WTC11 (cell line): ENCODE data around the gene RAB11FIP3. TPM values are rescaled to one million over a fixed set of nuclear protein-coding genes. Genes with fewer than 3 reads are reported as not detected.

Source experiments
- ATAC-seq: fragments of 200-7000 bp; cut with Tn5 transposase; 2 replicates; pipeline ENCODE4 v1.10.0; 2021; ENCODE audit warnings: mild to moderate bottlenecking, moderate library complexity
- CTCF ChIA-PET: fragments of 300-600 bp; sonication (Branson Sonifier 250); formaldehyde crosslinking; loops from one replicate; lab custom pipeline; 2021; ENCODE audit warnings: antibody characterized with exemption; lab: Charles Lee
- POLR2A ChIA-PET: fragments of 350-600 bp; sonication (Branson Sonifier 250); formaldehyde crosslinking; loops from one replicate; lab custom pipeline; 2021; ENCODE audit warnings: antibody characterized with exemption; lab: Charles Lee
- DNase-seq: peaks from one replicate; pipeline ENCODE4 v3.0.0; 2021; ENCODE audit warnings: low spot score
- H3K27ac Mint-ChIP-seq: 2 replicates; pipeline ENCODE4 v1.8.0; 2021; ENCODE audit warnings: mixed read lengths
- H3K27me3 Mint-ChIP-seq: 2 replicates; pipeline ENCODE4 v1.8.0; 2021; ENCODE audit warnings: low read depth, mild to moderate bottlenecking, moderate library complexity, mixed read lengths
- H3K36me3 Mint-ChIP-seq: 2 replicates; pipeline ENCODE4 v1.8.0; 2021; ENCODE audit warnings: mixed read lengths
- H3K4me1 Mint-ChIP-seq: 2 replicates; pipeline ENCODE4 v1.8.0; 2022; ENCODE audit warnings: mixed read lengths
- H3K4me3 Mint-ChIP-seq: 2 replicates; pipeline ENCODE4 v1.8.0; 2021; ENCODE audit warnings: mild to moderate bottlenecking, moderate library complexity, mixed read lengths
- H3K9me3 Mint-ChIP-seq: 2 replicates; pipeline ENCODE4 v1.8.0; 2021; ENCODE audit warnings: mixed read lengths
- ATF1 ChIP-seq: sonication (generic); formaldehyde crosslinking; IDR thresholded peaks from 2 replicates; pipeline ENCODE4 v1.8.1; 2023; ENCODE audit warnings: mild to moderate bottlenecking, moderate library complexity, missing genetic modification reagents
- FOXJ3 ChIP-seq: sonication (generic); formaldehyde crosslinking; IDR thresholded peaks from 2 replicates; pipeline ENCODE4 v1.9.0; 2021; ENCODE audit warnings: missing genetic modification reagents, mild to moderate bottlenecking, borderline replicate concordance
- GABPB1 ChIP-seq: sonication (generic); formaldehyde crosslinking; IDR thresholded peaks from 2 replicates; pipeline ENCODE4 v1.8.1; 2023; ENCODE audit warnings: mild to moderate bottlenecking, missing genetic modification reagents
- GTF2I ChIP-seq: fragments of 250-450 bp; sonication (Bioruptor Pico); conservative IDR thresholded peaks from 2 replicates; pipeline ENCODE4 v1.4.0; 2021; ENCODE audit warnings: mild to moderate bottlenecking
- HMGA2 ChIP-seq: fragments of 250-450 bp; sonication (Bioruptor Pico); IDR thresholded peaks from 2 replicates; pipeline ENCODE4 v1.4.0; 2021; ENCODE audit warnings: mild to moderate bottlenecking, moderate library complexity
- KAT7 ChIP-seq: sonication (generic); formaldehyde crosslinking; IDR thresholded peaks from 2 replicates; pipeline ENCODE4 v1.8.1; 2023; ENCODE audit warnings: missing genetic modification reagents, mild to moderate bottlenecking, borderline replicate concordance
- MXD4 ChIP-seq: fragments of 250-450 bp; sonication (Bioruptor Pico); IDR thresholded peaks from 2 replicates; pipeline ENCODE4 v1.8.0; 2021; ENCODE audit warnings: mild to moderate bottlenecking, moderate library complexity, borderline replicate concordance
- NFE2L1 ChIP-seq: sonication (generic); formaldehyde crosslinking; IDR thresholded peaks from 2 replicates; pipeline ENCODE4 v1.8.1; 2023; ENCODE audit warnings: missing genetic modification reagents
- NFYB ChIP-seq: sonication (generic); formaldehyde crosslinking; conservative IDR thresholded peaks from 2 replicates; pipeline ENCODE4 v1.8.0; 2022; ENCODE audit warnings: low read depth, missing genetic modification reagents
- NR1H2 ChIP-seq: sonication (generic); formaldehyde crosslinking; IDR thresholded peaks from 2 replicates; pipeline ENCODE4 v1.9.0; 2021; ENCODE audit warnings: mild to moderate bottlenecking, moderate library complexity, missing genetic modification reagents
- RORB ChIP-seq: fragments of 250-450 bp; sonication (Bioruptor Pico); IDR thresholded peaks from 2 replicates; pipeline ENCODE4 v1.9.0; 2021; ENCODE audit warnings: mild to moderate bottlenecking
- SMAD3 ChIP-seq: sonication (generic); formaldehyde crosslinking; IDR thresholded peaks from 2 replicates; pipeline ENCODE4 v1.8.0; 2022; ENCODE audit warnings: missing genetic modification reagents, mild to moderate bottlenecking, borderline replicate concordance
- ZNF219 ChIP-seq: sonication (generic); formaldehyde crosslinking; IDR thresholded peaks from 2 replicates; pipeline ENCODE4 v1.8.0; 2023; ENCODE audit warnings: missing genetic modification reagents, mild to moderate bottlenecking, borderline replicate concordance
- total RNA-seq: library from RNA; stranded (reverse); gene quantifications from 3 replicates; pipeline ENCODE4 v1.2.3, GENCODE V29; 2021
- TF ChIP-seq, protein P1 (sequence below): sonication (generic); formaldehyde crosslinking; IDR thresholded peaks from 2 replicates; pipeline ENCODE4 v1.8.0; 2023; ENCODE audit warnings: mild to moderate bottlenecking, missing genetic modification reagents
- TF ChIP-seq, protein P2 (sequence below): sonication (generic); formaldehyde crosslinking; IDR thresholded peaks from 2 replicates; pipeline ENCODE4 v1.8.0; 2022; ENCODE audit warnings: mild to moderate bottlenecking, missing genetic modification reagents
- TF ChIP-seq, protein P3 (sequence below): sonication (generic); formaldehyde crosslinking; IDR thresholded peaks from 2 replicates; pipeline ENCODE4 v1.8.0; 2023; ENCODE audit warnings: missing genetic modification reagents
- TF ChIP-seq, protein P4 (sequence below): sonication (generic); formaldehyde crosslinking; IDR thresholded peaks from 2 replicates; pipeline ENCODE4 v1.8.1; 2022; ENCODE audit warnings: missing genetic modification reagents, borderline replicate concordance
- TF ChIP-seq, protein P5 (sequence below): fragments of 200-600 bp; IDR thresholded peaks from 2 replicates; pipeline ENCODE4 v1.8.0; 2022; ENCODE audit warnings: antibody characterized with exemption
- TF ChIP-seq, protein P6 (sequence below): sonication (generic); formaldehyde crosslinking; IDR thresholded peaks from 2 replicates; pipeline ENCODE4 v1.8.0; 2022; ENCODE audit warnings: mild to moderate bottlenecking, missing genetic modification reagents
- TF ChIP-seq, protein P7 (sequence below): sonication (generic); formaldehyde crosslinking; IDR thresholded peaks from 2 replicates; pipeline ENCODE4 v1.8.1; 2023; ENCODE audit warnings: mild to moderate bottlenecking, missing genetic modification reagents, borderline replicate concordance

RAB11FIP3 gene
- total RNA-seq, 1 experiment from 2014 or later: 38.6 TPM

DNA sequence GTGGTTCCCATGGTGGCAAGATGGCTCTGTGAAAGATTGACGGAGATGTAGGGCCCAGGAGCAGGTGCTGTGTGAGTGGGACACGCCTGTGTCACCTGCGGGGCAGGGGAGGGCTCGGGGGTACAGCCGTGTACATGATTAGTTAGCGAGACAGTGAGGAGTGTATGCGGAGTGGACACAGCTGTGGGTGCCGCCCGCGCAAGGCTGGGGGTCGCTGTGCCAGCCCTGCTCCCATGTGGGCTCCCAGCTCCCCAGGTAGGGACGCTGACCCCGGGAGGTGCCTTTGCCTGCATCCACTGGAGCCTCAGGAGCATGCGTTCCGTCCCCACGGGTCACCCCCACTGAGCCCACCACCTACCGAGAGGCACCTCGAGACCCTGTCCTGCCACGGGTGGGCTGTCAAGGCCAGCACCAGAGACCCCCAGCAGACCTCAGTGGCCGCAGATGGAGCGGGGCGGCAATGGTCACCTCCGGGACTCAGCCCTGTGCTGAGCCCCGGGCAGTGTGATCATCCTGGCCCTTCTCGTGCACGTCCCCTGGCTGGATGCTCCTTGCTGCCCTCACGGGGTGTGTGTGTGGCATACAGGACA lies 109.5 kb downstream of the RAB11FIP3 start (continued):
- TF ChIP-seq, protein P1, sequence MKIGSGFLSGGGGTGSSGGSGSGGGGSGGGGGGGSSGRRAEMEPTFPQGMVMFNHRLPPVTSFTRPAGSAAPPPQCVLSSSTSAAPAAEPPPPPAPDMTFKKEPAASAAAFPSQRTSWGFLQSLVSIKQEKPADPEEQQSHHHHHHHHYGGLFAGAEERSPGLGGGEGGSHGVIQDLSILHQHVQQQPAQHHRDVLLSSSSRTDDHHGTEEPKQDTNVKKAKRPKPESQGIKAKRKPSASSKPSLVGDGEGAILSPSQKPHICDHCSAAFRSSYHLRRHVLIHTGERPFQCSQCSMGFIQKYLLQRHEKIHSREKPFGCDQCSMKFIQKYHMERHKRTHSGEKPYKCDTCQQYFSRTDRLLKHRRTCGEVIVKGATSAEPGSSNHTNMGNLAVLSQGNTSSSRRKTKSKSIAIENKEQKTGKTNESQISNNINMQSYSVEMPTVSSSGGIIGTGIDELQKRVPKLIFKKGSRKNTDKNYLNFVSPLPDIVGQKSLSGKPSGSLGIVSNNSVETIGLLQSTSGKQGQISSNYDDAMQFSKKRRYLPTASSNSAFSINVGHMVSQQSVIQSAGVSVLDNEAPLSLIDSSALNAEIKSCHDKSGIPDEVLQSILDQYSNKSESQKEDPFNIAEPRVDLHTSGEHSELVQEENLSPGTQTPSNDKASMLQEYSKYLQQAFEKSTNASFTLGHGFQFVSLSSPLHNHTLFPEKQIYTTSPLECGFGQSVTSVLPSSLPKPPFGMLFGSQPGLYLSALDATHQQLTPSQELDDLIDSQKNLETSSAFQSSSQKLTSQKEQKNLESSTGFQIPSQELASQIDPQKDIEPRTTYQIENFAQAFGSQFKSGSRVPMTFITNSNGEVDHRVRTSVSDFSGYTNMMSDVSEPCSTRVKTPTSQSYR (CRISPR knock-in tag): no peak

DNA sequence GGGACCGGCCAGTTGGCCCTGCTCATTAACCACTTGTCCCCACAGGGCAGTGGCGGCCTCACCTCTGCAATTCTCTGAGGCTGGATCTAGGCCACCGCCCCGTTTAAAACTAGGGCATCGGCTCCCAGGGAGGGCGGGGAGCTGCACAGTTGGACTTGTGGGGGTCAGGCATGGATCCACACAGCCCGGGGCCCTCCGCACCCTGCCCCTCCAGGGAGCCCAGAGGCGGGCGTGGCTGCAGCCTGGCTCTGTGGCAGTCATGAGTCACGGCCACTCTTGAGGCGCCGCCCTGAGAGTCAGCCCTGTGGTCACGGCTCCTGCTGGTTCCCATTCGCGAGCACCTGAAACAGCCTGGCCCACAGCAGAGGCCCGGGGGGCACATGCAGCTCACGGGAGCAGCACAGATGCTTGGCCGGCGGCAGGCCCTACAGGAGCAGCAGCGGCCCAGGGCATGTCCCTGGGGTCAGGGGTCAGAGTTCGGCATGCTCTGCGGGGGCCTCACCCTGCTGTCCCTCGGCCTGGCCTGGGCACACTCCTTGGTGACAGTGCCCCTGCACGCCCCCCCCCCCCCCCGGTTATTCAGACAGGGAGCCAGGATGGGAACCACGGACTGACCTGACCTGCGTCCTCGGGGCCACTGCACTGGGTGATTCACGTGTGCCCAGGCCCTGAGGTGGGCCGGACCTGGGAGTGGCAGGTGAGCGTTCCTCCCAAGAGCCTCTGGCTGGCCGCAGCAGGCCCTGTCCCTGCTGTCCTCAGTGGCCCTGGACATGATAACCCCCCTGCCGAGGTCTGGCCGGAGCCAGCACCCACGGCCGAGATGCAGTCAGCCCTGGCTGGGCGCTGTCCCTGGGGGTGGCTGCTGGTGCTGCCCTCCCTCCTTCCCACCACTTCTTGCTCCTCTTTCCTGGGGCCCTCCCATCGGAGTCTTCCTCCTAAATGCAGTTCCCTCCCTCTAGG lies 110.3 kb downstream of the RAB11FIP3 start:
- Mint-ChIP-seq H3K36me3 (peaks cover 3% of the 10 kb centered on the region; the same call in 1 of the 2 replicates), H3K9me3 (no peaks in the 10 kb centered on the region), H3K27ac (no peak overlapping the region), H3K4me1 (no peaks in the 10 kb centered on the region), H3K4me3 (no peak overlapping the region), H3K27me3 (no peaks in the 10 kb centered on the region)
- ChIA-PET POLR2A (no interaction called here), CTCF (interaction anchor here (1.1 to 1.2 kb wide), 2 partner anchors 9 to 14 kb away, joined by 3 read pairs; partner anchors contain the start of gene CAPN15)
- DNase-seq (no peak), ATAC-seq (no peak)
- TF ChIP-seq, protein P2, sequence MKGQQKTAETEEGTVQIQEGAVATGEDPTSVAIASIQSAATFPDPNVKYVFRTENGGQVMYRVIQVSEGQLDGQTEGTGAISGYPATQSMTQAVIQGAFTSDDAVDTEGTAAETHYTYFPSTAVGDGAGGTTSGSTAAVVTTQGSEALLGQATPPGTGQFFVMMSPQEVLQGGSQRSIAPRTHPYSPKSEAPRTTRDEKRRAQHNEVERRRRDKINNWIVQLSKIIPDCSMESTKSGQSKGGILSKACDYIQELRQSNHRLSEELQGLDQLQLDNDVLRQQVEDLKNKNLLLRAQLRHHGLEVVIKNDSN (CRISPR knock-in tag): no peak
- TF ChIP-seq MXD4 (CRISPR knock-in tag): no peak
- TF ChIP-seq, protein P3, sequence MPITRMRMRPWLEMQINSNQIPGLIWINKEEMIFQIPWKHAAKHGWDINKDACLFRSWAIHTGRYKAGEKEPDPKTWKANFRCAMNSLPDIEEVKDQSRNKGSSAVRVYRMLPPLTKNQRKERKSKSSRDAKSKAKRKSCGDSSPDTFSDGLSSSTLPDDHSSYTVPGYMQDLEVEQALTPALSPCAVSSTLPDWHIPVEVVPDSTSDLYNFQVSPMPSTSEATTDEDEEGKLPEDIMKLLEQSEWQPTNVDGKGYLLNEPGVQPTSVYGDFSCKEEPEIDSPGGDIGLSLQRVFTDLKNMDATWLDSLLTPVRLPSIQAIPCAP (CRISPR knock-in tag): no peak
- TF ChIP-seq NFE2L1 (CRISPR knock-in tag): no peak
- no peak for TF ChIP-seq ZNF219 (CRISPR knock-in tag)
- no peak for TF ChIP-seq ATF1 (CRISPR knock-in tag)
- TF ChIP-seq, protein P4, sequence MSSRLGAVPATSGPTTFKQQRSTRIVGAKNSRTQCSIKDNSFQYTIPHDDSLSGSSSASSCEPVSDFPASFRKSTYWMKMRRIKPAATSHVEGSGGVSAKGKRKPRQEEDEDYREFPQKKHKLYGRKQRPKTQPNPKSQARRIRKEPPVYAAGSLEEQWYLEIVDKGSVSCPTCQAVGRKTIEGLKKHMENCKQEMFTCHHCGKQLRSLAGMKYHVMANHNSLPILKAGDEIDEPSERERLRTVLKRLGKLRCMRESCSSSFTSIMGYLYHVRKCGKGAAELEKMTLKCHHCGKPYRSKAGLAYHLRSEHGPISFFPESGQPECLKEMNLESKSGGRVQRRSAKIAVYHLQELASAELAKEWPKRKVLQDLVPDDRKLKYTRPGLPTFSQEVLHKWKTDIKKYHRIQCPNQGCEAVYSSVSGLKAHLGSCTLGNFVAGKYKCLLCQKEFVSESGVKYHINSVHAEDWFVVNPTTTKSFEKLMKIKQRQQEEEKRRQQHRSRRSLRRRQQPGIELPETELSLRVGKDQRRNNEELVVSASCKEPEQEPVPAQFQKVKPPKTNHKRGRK (CRISPR knock-in tag): no peak
- TF ChIP-seq, protein P5, sequence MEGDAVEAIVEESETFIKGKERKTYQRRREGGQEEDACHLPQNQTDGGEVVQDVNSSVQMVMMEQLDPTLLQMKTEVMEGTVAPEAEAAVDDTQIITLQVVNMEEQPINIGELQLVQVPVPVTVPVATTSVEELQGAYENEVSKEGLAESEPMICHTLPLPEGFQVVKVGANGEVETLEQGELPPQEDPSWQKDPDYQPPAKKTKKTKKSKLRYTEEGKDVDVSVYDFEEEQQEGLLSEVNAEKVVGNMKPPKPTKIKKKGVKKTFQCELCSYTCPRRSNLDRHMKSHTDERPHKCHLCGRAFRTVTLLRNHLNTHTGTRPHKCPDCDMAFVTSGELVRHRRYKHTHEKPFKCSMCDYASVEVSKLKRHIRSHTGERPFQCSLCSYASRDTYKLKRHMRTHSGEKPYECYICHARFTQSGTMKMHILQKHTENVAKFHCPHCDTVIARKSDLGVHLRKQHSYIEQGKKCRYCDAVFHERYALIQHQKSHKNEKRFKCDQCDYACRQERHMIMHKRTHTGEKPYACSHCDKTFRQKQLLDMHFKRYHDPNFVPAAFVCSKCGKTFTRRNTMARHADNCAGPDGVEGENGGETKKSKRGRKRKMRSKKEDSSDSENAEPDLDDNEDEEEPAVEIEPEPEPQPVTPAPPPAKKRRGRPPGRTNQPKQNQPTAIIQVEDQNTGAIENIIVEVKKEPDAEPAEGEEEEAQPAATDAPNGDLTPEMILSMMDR: no peak
- TF ChIP-seq, protein P6, sequence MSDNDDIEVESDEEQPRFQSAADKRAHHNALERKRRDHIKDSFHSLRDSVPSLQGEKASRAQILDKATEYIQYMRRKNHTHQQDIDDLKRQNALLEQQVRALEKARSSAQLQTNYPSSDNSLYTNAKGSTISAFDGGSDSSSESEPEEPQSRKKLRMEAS (CRISPR knock-in tag): no peak
- TF ChIP-seq GTF2I (CRISPR knock-in tag): no peak
- TF ChIP-seq RORB: no peak
- no peak for TF ChIP-seq GABPB1
- TF ChIP-seq NR1H2 (CRISPR knock-in tag): no peak
- TF ChIP-seq SMAD3 (CRISPR knock-in tag): no peak
- TF ChIP-seq, protein P7, sequence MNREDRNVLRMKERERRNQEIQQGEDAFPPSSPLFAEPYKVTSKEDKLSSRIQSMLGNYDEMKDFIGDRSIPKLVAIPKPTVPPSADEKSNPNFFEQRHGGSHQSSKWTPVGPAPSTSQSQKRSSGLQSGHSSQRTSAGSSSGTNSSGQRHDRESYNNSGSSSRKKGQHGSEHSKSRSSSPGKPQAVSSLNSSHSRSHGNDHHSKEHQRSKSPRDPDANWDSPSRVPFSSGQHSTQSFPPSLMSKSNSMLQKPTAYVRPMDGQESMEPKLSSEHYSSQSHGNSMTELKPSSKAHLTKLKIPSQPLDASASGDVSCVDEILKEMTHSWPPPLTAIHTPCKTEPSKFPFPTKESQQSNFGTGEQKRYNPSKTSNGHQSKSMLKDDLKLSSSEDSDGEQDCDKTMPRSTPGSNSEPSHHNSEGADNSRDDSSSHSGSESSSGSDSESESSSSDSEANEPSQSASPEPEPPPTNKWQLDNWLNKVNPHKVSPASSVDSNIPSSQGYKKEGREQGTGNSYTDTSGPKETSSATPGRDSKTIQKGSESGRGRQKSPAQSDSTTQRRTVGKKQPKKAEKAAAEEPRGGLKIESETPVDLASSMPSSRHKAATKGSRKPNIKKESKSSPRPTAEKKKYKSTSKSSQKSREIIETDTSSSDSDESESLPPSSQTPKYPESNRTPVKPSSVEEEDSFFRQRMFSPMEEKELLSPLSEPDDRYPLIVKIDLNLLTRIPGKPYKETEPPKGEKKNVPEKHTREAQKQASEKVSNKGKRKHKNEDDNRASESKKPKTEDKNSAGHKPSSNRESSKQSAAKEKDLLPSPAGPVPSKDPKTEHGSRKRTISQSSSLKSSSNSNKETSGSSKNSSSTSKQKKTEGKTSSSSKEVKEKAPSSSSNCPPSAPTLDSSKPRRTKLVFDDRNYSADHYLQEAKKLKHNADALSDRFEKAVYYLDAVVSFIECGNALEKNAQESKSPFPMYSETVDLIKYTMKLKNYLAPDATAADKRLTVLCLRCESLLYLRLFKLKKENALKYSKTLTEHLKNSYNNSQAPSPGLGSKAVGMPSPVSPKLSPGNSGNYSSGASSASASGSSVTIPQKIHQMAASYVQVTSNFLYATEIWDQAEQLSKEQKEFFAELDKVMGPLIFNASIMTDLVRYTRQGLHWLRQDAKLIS (CRISPR knock-in tag): no peak
- TF ChIP-seq NFYB (CRISPR knock-in tag): no peak
- TF ChIP-seq KAT7 (CRISPR knock-in tag): no peak
- TF ChIP-seq FOXJ3 (CRISPR knock-in tag): no peak
- TF ChIP-seq HMGA2 (CRISPR knock-in tag): no peak
